HEK293 (cell line): ENCODE results near the gene OR2M2.

Source experiments
- CTCF ChIA-PET: fragments of 350-600 bp; formaldehyde crosslinking; extraction: SDS; loops from one replicate; lab custom pipeline; 2021; ENCODE audit warnings: antibody characterized with exemption; lab: Yijun Ruan, JAX
- POLR2A ChIA-PET: fragments of 300-600 bp; formaldehyde crosslinking; extraction: SDS; loops from one replicate; lab custom pipeline; 2020; ENCODE audit warnings: antibody characterized with exemption, inconsistent platforms; lab: Yijun Ruan, JAX
- H3K27ac ChIP-seq: fragments of 200-500 bp; sonication (Bioruptor generic); 2 replicates; pipeline ENCODE4 v1.5.1; 2014; ENCODE audit warnings: low read depth, low read length, control low read depth, inconsistent platforms; ENCODE audit errors: extremely low read depth
- H3K36me3 ChIP-seq, 2 experiments: fragments of 200-500 bp in 1 of 2; sonication (Bioruptor generic) in 1 of 2; 1 replicate in 1 of 2; 2 replicates in 1 of 2; pipeline ENCODE4 v1.5.1; 2014 to 2017; ENCODE audit warnings: inconsistent platforms in 2 of 2, low read length in 2 of 2; ENCODE audit not compliant: control insufficient read depth in 2 of 2, insufficient read depth in 1 of 2
- H3K4me1 ChIP-seq: fragments of 200-500 bp; sonication (Bioruptor generic); 2 replicates; pipeline ENCODE4 v1.5.1; 2014; ENCODE audit warnings: mild to moderate bottlenecking, low read length, inconsistent platforms; ENCODE audit not compliant: control insufficient read depth, insufficient read depth
- H3K4me3 ChIP-seq: 2 replicates; pipeline ENCODE4 v1.5.1; 2011; ENCODE audit warnings: low read depth, mild to moderate bottlenecking, control low read depth, low read length, moderate library complexity
- H3K9me3 ChIP-seq: fragments of 200-500 bp; sonication (Bioruptor generic); 2 replicates; pipeline ENCODE4 v1.5.1; 2014; ENCODE audit warnings: low read depth, low read length, inconsistent platforms; ENCODE audit not compliant: control insufficient read depth, insufficient read depth
- GFI1B ChIP-seq: fragments of 450-650 bp; formaldehyde crosslinking; IDR thresholded peaks from 2 replicates; pipeline ENCODE4 v1.5.1; 2016; ENCODE audit warnings: missing biosample characterization, missing genetic modification characterization
- GLI2 ChIP-seq: fragments of 450-650 bp; formaldehyde crosslinking; IDR thresholded peaks from 2 replicates; pipeline ENCODE4; 2017; ENCODE audit warnings: missing biosample characterization, missing genetic modification characterization, low read depth, borderline replicate concordance
- IKZF3 ChIP-seq: fragments of 450-650 bp; IDR thresholded peaks from 2 replicates; pipeline ENCODE4 v1.5.0; 2018; ENCODE audit warnings: missing biosample characterization, mild to moderate bottlenecking, missing genetic modification characterization, moderate library complexity
- OVOL3 ChIP-seq: fragments of 450-650 bp; formaldehyde crosslinking; IDR thresholded peaks from 2 replicates; pipeline ENCODE4 v1.5.1; 2016; ENCODE audit warnings: missing biosample characterization, missing genetic modification characterization
- RBAK ChIP-seq: fragments of 450-650 bp; formaldehyde crosslinking; IDR thresholded peaks from 2 replicates; pipeline ENCODE4 v1.5.1; 2016; ENCODE audit warnings: missing biosample characterization, missing genetic modification characterization
- ZBTB7A ChIP-seq: fragments of 450-650 bp; formaldehyde crosslinking; IDR thresholded peaks from 2 replicates; pipeline ENCODE4 v1.5.1; 2016; ENCODE audit warnings: low read depth, missing biosample characterization, missing genetic modification characterization
- ZNF155 ChIP-seq: fragments of 450-650 bp; formaldehyde crosslinking; IDR thresholded peaks from 2 replicates; pipeline ENCODE4 v1.5.1; 2016; ENCODE audit warnings: missing biosample characterization, missing genetic modification characterization
- ZNF214 ChIP-seq: fragments of 450-650 bp; formaldehyde crosslinking; IDR thresholded peaks from 2 replicates; pipeline ENCODE4 v1.5.1; 2017; ENCODE audit warnings: missing biosample characterization, mild to moderate bottlenecking, missing genetic modification characterization, borderline replicate concordance
- ZNF223 ChIP-seq: fragments of 450-650 bp; formaldehyde crosslinking; IDR thresholded peaks from 2 replicates; pipeline ENCODE4 v1.5.1; 2016; ENCODE audit warnings: missing biosample characterization, missing genetic modification characterization
- ZNF335 ChIP-seq: fragments of 450-650 bp; formaldehyde crosslinking; conservative IDR thresholded peaks from 2 replicates; pipeline ENCODE4 v1.5.1; 2016; ENCODE audit warnings: missing biosample characterization, missing genetic modification characterization
- TF ChIP-seq, protein P1 (sequence below): fragments of 450-650 bp; formaldehyde crosslinking; IDR thresholded peaks from 2 replicates; pipeline ENCODE4 v1.5.1; 2017; ENCODE audit warnings: missing biosample characterization, mild to moderate bottlenecking, missing genetic modification characterization, moderate library complexity
- TF ChIP-seq, protein P2 (sequence below): fragments of 450-650 bp; formaldehyde crosslinking; IDR thresholded peaks from 2 replicates; pipeline ENCODE4 v1.5.1; 2016; ENCODE audit warnings: missing biosample characterization, missing genetic modification characterization, borderline replicate concordance
- TF ChIP-seq, protein P3 (sequence below): fragments of 450-650 bp; formaldehyde crosslinking; IDR thresholded peaks from 2 replicates; pipeline ENCODE4 v1.5.1; 2017; ENCODE audit warnings: missing biosample characterization, missing genetic modification characterization
- TF ChIP-seq, protein P4 (sequence below): fragments of 450-650 bp; IDR thresholded peaks from 2 replicates; pipeline ENCODE4 v1.5.1; 2018; ENCODE audit warnings: missing biosample characterization, missing genetic modification characterization

The OR2M2 gene

DNA sequence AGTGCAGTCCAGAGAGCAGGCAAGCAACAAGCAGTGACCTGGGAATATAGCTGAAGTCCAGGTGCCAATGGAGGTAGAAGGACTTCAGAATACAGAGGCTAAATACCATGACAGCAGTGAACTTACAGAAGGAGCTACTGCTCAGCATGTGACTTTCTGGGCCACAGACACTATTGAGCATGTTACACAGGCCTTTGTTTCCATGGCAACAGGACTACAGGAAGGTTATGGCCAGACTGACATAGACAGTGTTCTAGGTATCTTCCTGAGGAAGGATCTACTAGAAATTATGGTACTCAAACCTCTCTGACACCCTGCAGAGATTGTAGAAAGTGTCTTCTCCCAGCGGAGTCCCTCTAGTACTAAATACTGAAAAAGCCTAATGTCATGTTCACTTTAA, 18.7 kb upstream of the OR2M2 start:
- no peak for TF ChIP-seq ZBTB7A (tag by site-specific recombination)
- H3K9me3 ChIP-seq: no peaks in the 10 kb centered on the region
- no peaks in the 10 kb centered on the region for H3K4me1 ChIP-seq
- no peaks in the 10 kb centered on the region for H3K36me3 ChIP-seq
- ChIA-PET POLR2A (no interaction called here), CTCF (no interaction called here)
- no peak overlapping the region for H3K4me3 ChIP-seq
- no peak overlapping the region for H3K27ac ChIP-seq

DNA sequence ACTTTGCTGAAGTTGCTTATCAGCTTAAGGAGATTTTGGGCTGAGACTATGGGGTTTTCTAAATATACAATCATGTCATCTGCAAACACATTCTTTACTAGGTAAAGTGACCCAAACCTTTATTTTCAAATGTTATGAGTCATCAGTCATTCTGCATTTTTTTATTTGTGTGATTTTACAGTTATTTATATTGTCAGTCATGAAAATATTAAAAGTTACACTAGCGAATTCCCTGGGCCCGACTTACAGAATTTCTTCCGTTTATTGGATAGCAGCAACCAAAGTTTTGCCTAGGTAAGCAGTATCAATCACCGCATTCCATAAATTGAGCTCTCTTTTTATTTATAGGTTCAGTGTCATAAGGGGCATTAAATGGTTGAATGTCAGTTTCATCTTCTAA, 15.9 kb upstream of the OR2M2 start:
- H3K4me3 ChIP-seq: no peak overlapping the region
- no peaks in the 10 kb centered on the region for H3K9me3 ChIP-seq
- no peaks in the 10 kb centered on the region for H3K36me3 ChIP-seq
- POLR2A ChIA-PET: no interaction called here
- no peaks in the 10 kb centered on the region for H3K4me1 ChIP-seq
- no peak overlapping the region for H3K27ac ChIP-seq
- TF ChIP-seq RBAK: no peak
- TF ChIP-seq ZNF335 (tag by site-specific recombination): no peak
- no peak for TF ChIP-seq GFI1B (tag by site-specific recombination)
- TF ChIP-seq, protein P1, sequence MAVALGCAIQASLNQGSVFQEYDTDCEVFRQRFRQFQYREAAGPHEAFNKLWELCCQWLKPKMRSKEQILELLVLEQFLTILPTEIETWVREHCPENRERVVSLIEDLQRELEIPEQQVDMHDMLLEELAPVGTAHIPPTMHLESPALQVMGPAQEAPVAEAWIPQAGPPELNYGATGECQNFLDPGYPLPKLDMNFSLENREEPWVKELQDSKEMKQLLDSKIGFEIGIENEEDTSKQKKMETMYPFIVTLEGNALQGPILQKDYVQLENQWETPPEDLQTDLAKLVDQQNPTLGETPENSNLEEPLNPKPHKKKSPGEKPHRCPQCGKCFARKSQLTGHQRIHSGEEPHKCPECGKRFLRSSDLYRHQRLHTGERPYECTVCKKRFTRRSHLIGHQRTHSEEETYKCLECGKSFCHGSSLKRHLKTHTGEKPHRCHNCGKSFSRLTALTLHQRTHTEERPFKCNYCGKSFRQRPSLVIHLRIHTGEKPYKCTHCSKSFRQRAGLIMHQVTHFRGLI (tag by site-specific recombination): no peak
- CTCF ChIA-PET: no interaction called here

DNA sequence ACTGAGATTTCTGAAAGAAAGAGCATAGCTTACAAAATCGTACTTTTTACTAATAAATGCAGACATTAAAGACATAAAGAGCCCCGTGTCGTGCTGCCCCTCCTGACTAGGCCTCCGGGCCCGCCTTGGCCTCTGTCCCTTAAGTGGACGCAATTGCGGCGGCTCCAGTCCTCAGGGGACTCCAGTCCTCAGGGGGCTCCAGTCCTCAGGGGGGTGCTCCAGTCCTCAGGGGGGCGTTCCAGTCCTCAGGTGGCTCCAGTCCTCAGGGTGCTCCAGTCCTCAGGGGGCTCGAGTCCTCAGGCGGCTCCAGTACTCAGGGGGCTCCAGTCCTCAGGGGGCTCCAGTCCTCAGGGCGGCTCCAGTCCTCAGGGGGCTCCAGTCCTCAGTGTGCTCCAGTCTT, 10.6 kb upstream of the OR2M2 start:
- Histone ChIP-seq H3K4me3 (no peak overlapping the region), H3K4me1 (no peaks in the 10 kb centered on the region), H3K9me3 (no peaks in the 10 kb centered on the region)
- TF ChIP-seq, protein P2, sequence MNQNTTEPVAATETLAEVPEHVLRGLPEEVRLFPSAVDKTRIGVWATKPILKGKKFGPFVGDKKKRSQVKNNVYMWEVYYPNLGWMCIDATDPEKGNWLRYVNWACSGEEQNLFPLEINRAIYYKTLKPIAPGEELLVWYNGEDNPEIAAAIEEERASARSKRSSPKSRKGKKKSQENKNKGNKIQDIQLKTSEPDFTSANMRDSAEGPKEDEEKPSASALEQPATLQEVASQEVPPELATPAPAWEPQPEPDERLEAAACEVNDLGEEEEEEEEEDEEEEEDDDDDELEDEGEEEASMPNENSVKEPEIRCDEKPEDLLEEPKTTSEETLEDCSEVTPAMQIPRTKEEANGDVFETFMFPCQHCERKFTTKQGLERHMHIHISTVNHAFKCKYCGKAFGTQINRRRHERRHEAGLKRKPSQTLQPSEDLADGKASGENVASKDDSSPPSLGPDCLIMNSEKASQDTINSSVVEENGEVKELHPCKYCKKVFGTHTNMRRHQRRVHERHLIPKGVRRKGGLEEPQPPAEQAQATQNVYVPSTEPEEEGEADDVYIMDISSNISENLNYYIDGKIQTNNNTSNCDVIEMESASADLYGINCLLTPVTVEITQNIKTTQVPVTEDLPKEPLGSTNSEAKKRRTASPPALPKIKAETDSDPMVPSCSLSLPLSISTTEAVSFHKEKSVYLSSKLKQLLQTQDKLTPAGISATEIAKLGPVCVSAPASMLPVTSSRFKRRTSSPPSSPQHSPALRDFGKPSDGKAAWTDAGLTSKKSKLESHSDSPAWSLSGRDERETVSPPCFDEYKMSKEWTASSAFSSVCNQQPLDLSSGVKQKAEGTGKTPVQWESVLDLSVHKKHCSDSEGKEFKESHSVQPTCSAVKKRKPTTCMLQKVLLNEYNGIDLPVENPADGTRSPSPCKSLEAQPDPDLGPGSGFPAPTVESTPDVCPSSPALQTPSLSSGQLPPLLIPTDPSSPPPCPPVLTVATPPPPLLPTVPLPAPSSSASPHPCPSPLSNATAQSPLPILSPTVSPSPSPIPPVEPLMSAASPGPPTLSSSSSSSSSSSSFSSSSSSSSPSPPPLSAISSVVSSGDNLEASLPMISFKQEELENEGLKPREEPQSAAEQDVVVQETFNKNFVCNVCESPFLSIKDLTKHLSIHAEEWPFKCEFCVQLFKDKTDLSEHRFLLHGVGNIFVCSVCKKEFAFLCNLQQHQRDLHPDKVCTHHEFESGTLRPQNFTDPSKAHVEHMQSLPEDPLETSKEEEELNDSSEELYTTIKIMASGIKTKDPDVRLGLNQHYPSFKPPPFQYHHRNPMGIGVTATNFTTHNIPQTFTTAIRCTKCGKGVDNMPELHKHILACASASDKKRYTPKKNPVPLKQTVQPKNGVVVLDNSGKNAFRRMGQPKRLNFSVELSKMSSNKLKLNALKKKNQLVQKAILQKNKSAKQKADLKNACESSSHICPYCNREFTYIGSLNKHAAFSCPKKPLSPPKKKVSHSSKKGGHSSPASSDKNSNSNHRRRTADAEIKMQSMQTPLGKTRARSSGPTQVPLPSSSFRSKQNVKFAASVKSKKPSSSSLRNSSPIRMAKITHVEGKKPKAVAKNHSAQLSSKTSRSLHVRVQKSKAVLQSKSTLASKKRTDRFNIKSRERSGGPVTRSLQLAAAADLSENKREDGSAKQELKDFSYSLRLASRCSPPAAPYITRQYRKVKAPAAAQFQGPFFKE (tag by site-specific recombination): no peak
- TF ChIP-seq ZNF223 (tag by site-specific recombination) (no peak), OVOL3 (tag by site-specific recombination) (no peak), ZNF214 (no peak), GLI2 (tag by site-specific recombination) (no peak), IKZF3 (no peak), ZNF155 (tag by site-specific recombination) (no peak)
- TF ChIP-seq, protein P3, sequence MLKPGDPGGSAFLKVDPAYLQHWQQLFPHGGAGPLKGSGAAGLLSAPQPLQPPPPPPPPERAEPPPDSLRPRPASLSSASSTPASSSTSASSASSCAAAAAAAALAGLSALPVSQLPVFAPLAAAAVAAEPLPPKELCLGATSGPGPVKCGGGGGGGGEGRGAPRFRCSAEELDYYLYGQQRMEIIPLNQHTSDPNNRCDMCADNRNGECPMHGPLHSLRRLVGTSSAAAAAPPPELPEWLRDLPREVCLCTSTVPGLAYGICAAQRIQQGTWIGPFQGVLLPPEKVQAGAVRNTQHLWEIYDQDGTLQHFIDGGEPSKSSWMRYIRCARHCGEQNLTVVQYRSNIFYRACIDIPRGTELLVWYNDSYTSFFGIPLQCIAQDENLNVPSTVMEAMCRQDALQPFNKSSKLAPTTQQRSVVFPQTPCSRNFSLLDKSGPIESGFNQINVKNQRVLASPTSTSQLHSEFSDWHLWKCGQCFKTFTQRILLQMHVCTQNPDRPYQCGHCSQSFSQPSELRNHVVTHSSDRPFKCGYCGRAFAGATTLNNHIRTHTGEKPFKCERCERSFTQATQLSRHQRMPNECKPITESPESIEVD (tag by site-specific recombination): no peak
- TF ChIP-seq, protein P4, sequence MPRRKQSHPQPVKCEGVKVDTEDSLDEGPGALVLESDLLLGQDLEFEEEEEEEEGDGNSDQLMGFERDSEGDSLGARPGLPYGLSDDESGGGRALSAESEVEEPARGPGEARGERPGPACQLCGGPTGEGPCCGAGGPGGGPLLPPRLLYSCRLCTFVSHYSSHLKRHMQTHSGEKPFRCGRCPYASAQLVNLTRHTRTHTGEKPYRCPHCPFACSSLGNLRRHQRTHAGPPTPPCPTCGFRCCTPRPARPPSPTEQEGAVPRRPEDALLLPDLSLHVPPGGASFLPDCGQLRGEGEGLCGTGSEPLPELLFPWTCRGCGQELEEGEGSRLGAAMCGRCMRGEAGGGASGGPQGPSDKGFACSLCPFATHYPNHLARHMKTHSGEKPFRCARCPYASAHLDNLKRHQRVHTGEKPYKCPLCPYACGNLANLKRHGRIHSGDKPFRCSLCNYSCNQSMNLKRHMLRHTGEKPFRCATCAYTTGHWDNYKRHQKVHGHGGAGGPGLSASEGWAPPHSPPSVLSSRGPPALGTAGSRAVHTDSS (tag by site-specific recombination): no peak
- TF ChIP-seq, all 188 proteins: peak for 0
- CTCF ChIA-PET: no interaction called here
- Histone ChIP-seq H3K36me3 (no peaks in the 10 kb centered on the region), H3K27ac (no peak overlapping the region)
- POLR2A ChIA-PET: no interaction called here
